Right lobe of liver (tissue), 4 donors: ENCODE results near the gene C8B.

Experiments used
- POLR2A ChIP-seq: fragments of 450-650 bp; IDR thresholded peaks from one replicate; pipeline ENCODE4 v1.6.1; 2017; ENCODE audit warnings: antibody characterized with exemption, mild to moderate bottlenecking
- TF ChIP-seq, protein P1 (sequence below), 4 donors: fragments of 200-600 bp in 3 of 4; fragments of 450-650 bp in 1 of 4; IDR thresholded peaks; one replicate each; pipeline versions ENCODE4 v1.5.1 to v1.8.0; 2016 to 2022; ENCODE audit warnings: antibody characterized with exemption in 4 of 4, mild to moderate bottlenecking in 2 of 4
- donor health status: DM: no; HTN: no; CAD: no.
- donor health status: DM: no; HTN: no; CAD: no.
- donor health status: DM: no; HTN: yes; CAD: no.

DNA sequence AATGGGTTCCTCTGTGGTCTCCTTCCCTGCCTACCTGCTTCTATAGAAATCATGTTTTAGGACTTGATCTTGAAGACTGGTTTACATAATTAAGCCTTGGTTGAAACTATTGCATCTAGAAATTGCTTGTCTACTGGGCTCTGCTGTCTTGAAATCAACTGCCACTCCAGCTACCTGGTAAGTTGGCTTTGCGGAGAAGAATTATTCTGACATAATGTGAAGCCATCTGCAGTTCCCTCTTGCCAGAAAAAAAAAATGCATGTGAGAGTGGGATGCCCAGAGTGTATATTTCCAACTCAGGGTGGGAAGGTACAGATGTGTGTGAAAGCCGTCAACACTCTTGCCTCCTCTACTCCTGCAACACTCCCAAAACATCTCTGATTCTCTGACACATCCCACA lies 27.2 kb downstream of the C8B start:
- TF ChIP-seq, protein P1, sequence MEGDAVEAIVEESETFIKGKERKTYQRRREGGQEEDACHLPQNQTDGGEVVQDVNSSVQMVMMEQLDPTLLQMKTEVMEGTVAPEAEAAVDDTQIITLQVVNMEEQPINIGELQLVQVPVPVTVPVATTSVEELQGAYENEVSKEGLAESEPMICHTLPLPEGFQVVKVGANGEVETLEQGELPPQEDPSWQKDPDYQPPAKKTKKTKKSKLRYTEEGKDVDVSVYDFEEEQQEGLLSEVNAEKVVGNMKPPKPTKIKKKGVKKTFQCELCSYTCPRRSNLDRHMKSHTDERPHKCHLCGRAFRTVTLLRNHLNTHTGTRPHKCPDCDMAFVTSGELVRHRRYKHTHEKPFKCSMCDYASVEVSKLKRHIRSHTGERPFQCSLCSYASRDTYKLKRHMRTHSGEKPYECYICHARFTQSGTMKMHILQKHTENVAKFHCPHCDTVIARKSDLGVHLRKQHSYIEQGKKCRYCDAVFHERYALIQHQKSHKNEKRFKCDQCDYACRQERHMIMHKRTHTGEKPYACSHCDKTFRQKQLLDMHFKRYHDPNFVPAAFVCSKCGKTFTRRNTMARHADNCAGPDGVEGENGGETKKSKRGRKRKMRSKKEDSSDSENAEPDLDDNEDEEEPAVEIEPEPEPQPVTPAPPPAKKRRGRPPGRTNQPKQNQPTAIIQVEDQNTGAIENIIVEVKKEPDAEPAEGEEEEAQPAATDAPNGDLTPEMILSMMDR (IDR thresholded peaks at IDR 0.05) = no peak
- TF ChIP-seq POLR2A = no peak
